ENCODE measurements around the gene ROPN1L.

- TF ChIP-seq MXI1 (IDR thresholded peaks at IDR 0.05; ENCODE audit: low read depth, low read length) (no peak), POLR2AphosphoS2 (IDR thresholded peaks at IDR 0.05; ENCODE audit: low read depth, low read length) (no peak), RCOR1 (conservative IDR thresholded peaks at IDR 0.05; ENCODE audit: low read depth, low read length) (no peak), ELK1 (IDR thresholded peaks at IDR 0.05; ENCODE audit: low read depth, low read length) (no peak), SREBF2 (IDR thresholded peaks at IDR 0.05; ENCODE audit: low read length) (no peak), ETV6 (conservative IDR thresholded peaks at IDR 0.05 in 1 of 2, IDR thresholded peaks at IDR 0.05 in 1 of 2; ENCODE audit: borderline replicate concordance in 1 of 2, low read depth in 1 of 2) (no peak)
Measured at GRCh38 chr5:10418654-10419345, 22.9 kb upstream of the ROPN1L start.

Measured in GM12878 (cell line).